GM18520 (cell line): Measurements from ENCODE around the gene DYNLT4.
"Not testable (repeated sequence)": the region's sequence is repeated elsewhere in the genome, so short reads cannot be mapped to it uniquely, and the experiment has no call there.

ENCODE experiments used
- ATAC-seq: cut with Tn5 transposase; IDR thresholded peaks from one replicate; pipeline ENCODE4 v1.9.1; 2021; ENCODE audit not compliant: unreplicated experiment

DYNLT4 gene

GRCh38 chr1:44766421-44766820, 40.7 kb downstream of the DYNLT4 start:
- not testable (repeated sequence) for ATAC-seq

DNA sequence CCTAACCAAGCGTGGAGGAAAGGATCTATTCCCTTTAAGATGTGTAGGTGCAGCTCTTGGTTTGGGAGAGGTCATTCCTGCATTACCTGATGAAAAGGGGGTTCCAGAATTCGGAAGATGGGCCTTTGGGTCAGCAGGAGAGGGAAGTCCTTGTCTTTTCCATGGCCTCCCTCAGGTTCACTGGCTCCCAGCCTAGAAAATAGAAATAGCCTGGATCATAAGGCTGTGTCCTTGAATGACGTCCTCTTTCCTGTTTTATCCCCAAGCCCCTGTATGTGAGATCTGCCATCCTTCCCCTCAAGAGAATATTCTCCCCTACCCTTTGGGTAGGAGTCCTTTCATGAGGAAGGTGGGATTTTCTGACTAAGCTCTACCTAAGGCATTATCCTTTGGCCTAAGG, 46.3 kb downstream of the DYNLT4 start:
- no peak for ATAC-seq

DNA sequence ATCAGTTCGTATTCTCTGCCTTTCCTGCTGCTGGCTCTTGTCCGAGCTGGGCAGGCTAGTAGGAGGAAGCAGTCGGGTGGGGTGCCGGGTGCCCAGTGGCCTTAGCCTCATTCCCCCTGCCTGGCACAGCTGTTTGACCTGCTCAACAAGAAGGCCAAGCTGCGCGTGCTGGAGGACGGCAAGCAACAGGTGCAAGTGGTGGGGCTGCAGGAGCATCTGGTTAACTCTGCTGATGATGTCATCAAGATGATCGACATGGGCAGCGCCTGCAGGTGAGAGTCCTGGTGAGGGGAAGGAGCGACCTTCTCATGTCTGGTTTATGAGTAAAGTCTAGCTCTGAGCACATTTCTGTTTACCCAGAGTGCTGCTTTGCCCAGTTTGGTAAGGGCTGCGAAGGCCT, 48.1 kb downstream of the DYNLT4 start:
- no peak for ATAC-seq

DNA sequence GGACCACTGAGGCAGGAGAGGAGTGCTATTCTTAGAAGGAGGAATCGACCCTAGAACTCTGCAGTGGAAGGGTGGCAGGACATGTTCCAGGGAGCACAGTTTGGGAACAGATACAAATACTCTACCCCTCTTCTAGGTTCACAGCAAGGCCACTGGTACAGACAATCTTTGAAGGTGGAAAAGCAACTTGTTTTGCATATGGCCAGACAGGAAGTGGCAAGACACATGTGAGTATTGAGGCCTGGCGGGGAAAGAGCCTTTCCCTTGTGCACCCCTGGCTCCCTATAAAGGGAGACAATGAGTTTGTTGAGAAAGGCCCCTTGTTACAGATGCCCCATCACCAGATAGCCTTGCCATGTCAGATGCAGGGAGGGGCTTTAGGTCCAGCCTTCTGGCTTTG, 49.7 kb downstream of the DYNLT4 start:
- no peak for ATAC-seq
